NCI-H2196 (cell line): ENCODE measurements around the gene OTUD5.
"Not testable (repeated sequence)": the region's sequence is repeated elsewhere in the genome, so short reads cannot be mapped to it uniquely, and the experiment has no call there.

Experiments
- DNase-seq: peaks from one replicate; lab custom pipeline; 2025; ENCODE audit not compliant: unreplicated experiment; lab: John Stamatoyannopoulos, UW

OTUD5 gene

GRCh38 chrX:48890934-48891401 is 66.4 kb downstream of the OTUD5 start:
- no peak for DNase-seq

DNA sequence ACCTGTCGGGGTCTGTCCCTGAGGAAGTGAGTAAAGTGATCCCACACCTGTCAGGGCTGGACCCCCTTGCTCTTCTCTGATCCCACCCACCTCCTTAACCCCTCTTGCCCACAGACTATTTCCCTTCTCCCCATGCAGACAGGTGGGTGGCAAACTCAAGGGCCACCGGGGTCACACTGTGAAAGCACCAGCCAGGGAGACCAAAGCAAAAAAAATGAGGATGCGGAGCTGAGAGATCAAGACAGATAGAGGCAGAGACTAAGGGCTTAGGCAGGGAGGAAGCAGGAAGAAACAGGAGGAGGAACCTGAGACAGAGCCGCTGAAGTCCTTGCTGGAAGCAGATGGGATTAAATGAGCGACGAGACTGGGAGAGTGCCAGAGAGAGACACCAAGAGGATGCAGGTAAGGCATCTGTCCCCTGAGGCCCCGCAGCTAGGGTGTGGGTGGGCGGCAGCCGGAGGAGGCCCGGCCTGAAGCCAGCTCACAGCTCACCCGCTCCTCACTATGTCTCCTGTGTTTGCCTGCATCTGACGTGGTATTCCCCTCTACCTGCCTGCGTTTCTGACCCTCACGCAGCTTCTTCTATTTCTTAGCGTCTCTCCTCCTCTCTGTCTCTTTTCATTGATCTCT is 67.0 kb downstream of the OTUD5 start:
- no peak for DNase-seq

DNA sequence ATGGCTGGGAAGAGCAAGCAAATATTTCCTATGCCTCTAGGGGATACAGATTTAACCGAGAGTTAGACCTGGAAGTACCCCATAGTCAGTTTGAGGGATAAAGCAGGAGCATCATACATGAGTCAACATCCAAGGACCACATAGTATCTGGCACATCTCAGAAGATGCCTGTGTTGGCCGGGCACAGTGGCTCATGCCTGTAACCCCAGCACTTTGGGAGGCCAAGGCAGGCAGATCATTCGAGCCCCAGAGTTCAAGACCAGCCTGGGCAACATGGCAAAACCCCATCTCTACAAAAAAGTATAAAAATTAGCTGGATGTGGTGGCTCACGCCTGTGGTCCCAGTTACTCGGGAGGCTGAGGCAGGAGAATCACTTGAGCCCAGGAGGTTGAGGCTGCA is 70.8 kb downstream of the OTUD5 start:
- DNase-seq, result not testable (repeated sequence)

DNA sequence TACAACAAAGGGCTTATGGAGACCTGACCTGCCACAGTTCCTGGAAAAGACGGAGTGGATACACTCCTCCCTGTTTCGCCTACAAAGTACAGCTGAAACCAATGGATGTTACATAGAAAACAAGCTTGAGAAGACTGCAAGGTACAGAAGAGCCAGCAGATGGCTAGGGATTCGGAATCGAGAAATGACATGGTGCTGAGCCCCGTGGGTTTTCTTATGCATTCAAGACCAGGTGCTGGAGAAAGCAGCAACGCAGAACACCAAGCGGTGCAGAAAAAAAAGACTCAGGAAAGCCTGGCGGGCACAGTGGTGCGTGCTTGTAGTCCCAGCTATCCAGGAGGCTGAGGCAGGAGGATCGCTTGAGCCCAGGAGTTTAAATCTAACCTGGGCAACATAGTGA is 73.7 kb downstream of the OTUD5 start:
- no peak for DNase-seq

DNA sequence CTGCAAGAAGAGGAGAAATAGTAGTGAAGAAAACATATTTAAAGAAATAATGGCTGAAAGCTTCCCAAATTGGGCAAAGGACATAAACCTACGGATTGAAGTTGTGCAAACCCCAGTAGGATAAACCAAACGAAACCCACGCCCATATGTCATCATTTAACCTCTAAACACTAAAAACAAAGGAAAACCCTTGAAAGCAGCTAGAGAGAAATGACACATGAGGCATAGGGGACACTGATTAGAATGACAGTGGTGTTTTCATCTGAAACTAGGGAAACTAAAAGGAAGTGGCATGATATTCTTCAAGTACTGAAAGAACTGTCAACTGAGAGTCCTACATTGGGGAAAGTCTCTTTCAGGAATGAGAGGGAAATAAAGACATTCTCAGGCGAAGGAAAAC is 80.5 kb downstream of the OTUD5 start:
- DNase-seq, result not testable (repeated sequence)
